ENCODE results near the gene PJVK.

The PJVK gene

GRCh38 chr2:178449700-178450523 lies 1.3 kb upstream of the PJVK start:
- Histone ChIP-seq H3K9me2 (replicated peaks; ENCODE audit: insufficient read depth, low read length) (no peaks in the 10 kb centered on the region), H3K79me2 (ENCODE audit: low read length) (peaks cover 29% of the 10 kb centered on the region), H3K36me3 (replicated peaks; ENCODE audit: insufficient read depth, low read length) (0 out of 2 replicates have a peak, but pooled peaks cover 5% of the 10 kb centered on the region), H3K4me3 (ENCODE audit: low read length) (peak overlapping the region; percentile 94), H3K9me3 (replicated peaks; ENCODE audit: insufficient read depth, low read length) (no peaks in the 10 kb centered on the region), H3F3A (ENCODE audit: insufficient read depth, low read length) (peaks cover 17% of the 10 kb centered on the region), H3K27me3 (replicated peaks; ENCODE audit: insufficient read depth, low read length) (no peaks in the 10 kb centered on the region), H3K27ac (ENCODE audit: low read length) (peak overlapping the region; percentile 95), H2AFZ (ENCODE audit: low read length) (peak overlapping the region; percentile 55; the same call in 1 of the 2 replicates), H4K20me1 (ENCODE audit: insufficient read depth, low read length) (no peaks in the 10 kb centered on the region), H3K4me2 (ENCODE audit: low read depth, low read length) (peak overlapping the region; percentile 90), H3K4me1 (ENCODE audit: low read length) (peaks cover 14% of the 10 kb centered on the region), H3K9ac (ENCODE audit: low read length) (peak overlapping the region; percentile 95)
- peak; percentile 87 for DNase-seq
- TF ChIP-seq EZH2 (optimal IDR thresholded peaks at IDR 0.05; ENCODE audit: low read depth, low read length) (no peak), CTCF (IDR thresholded peaks at IDR 0.05; ENCODE audit: low read length) (no peak), EZH2phosphoT487 (IDR thresholded peaks at IDR 0.05; ENCODE audit: low read length) (no peak)

- TF ChIP-seq EZH2phosphoT487 (IDR thresholded peaks at IDR 0.05; ENCODE audit: low read length) (no peak), CTCF (IDR thresholded peaks at IDR 0.05; ENCODE audit: low read length) (no peak), EZH2 (optimal IDR thresholded peaks at IDR 0.05; ENCODE audit: low read depth, low read length) (no peak)
- peaks cover 14% of the 10 kb centered on the region for H3K4me1 ChIP-seq (ENCODE audit: low read length)
- DNase-seq: no peak
- peak overlapping the region; percentile 94 for H3K4me3 ChIP-seq (ENCODE audit: low read length)
- H3K36me3 ChIP-seq (replicated peaks; ENCODE audit: insufficient read depth, low read length): 0 out of 2 replicates have a peak, but pooled peaks cover 5% of the 10 kb centered on the region
- H3F3A ChIP-seq (ENCODE audit: insufficient read depth, low read length): peaks cover 17% of the 10 kb centered on the region
- peak overlapping the region; percentile 95 for H3K27ac ChIP-seq (ENCODE audit: low read length)
- peak overlapping the region; percentile 55; the same call in 1 of the 2 replicates for H2AFZ ChIP-seq (ENCODE audit: low read length)
- peak overlapping the region; percentile 90; the same call in 1 of the 2 replicates for H3K4me2 ChIP-seq (ENCODE audit: low read depth, low read length)
- H3K9ac ChIP-seq (ENCODE audit: low read length): peak overlapping the region; percentile 95
- H3K79me2 ChIP-seq (ENCODE audit: low read length): peaks cover 29% of the 10 kb centered on the region
- no peaks in the 10 kb centered on the region for H3K9me2 ChIP-seq (replicated peaks; ENCODE audit: insufficient read depth, low read length)
- H4K20me1 ChIP-seq (ENCODE audit: insufficient read depth, low read length): no peaks in the 10 kb centered on the region
- H3K27me3 ChIP-seq (replicated peaks; ENCODE audit: insufficient read depth, low read length): no peaks in the 10 kb centered on the region
- H3K9me3 ChIP-seq (replicated peaks; ENCODE audit: insufficient read depth, low read length): no peaks in the 10 kb centered on the region
Observed at GRCh38 chr2:178450524-178450773, 729 bp upstream of the PJVK start.

GRCh38 chr2:178452334-178452733 lies 1.2 kb downstream of the PJVK start:
- Histone ChIP-seq H3K9me2 (replicated peaks; ENCODE audit: insufficient read depth, low read length) (no peaks in the 10 kb centered on the region), H3K9ac (ENCODE audit: low read length) (no peak overlapping the region), H3K9me3 (replicated peaks; ENCODE audit: insufficient read depth, low read length) (no peaks in the 10 kb centered on the region), H3K27ac (ENCODE audit: low read length) (no peak overlapping the region), H3K4me1 (ENCODE audit: low read length) (peaks cover 14% of the 10 kb centered on the region), H3K4me2 (ENCODE audit: low read depth, low read length) (no peak overlapping the region), H3K27me3 (replicated peaks; ENCODE audit: insufficient read depth, low read length) (no peaks in the 10 kb centered on the region), H3K36me3 (replicated peaks; ENCODE audit: insufficient read depth, low read length) (0 out of 2 replicates have a peak, but pooled peaks cover 5% of the 10 kb centered on the region), H3K79me2 (ENCODE audit: low read length) (peaks cover 24% of the 10 kb centered on the region), H2AFZ (ENCODE audit: low read length) (no peak overlapping the region), H3F3A (ENCODE audit: insufficient read depth, low read length) (peaks cover 17% of the 10 kb centered on the region), H4K20me1 (ENCODE audit: insufficient read depth, low read length) (no peaks in the 10 kb centered on the region), H3K4me3 (ENCODE audit: low read length) (no peak overlapping the region)
- no peak for DNase-seq
- no peak for TF ChIP-seq CTCF (IDR thresholded peaks at IDR 0.05; ENCODE audit: low read length)
- TF ChIP-seq EZH2phosphoT487 (IDR thresholded peaks at IDR 0.05; ENCODE audit: low read length): no peak
- no peak for TF ChIP-seq EZH2 (optimal IDR thresholded peaks at IDR 0.05; ENCODE audit: low read depth, low read length)
